Smooth muscle cell of the coronary artery (primary cell): ENCODE results near the gene DRD3. TPM values are rescaled to one million over a fixed set of nuclear protein-coding genes. Genes with fewer than 3 reads are reported as not detected.

Source experiments
- total RNA-seq: library from RNA; depleted of rRNA; stranded (reverse); fragments of >200 nt; gene quantifications from 2 replicates; pipeline ENCODE4 v1.2.3, GENCODE V29; 2014; ENCODE audit warnings: low replicate concordance

DRD3 gene
- not detected in 2 replicates for total RNA-seq

DNA sequence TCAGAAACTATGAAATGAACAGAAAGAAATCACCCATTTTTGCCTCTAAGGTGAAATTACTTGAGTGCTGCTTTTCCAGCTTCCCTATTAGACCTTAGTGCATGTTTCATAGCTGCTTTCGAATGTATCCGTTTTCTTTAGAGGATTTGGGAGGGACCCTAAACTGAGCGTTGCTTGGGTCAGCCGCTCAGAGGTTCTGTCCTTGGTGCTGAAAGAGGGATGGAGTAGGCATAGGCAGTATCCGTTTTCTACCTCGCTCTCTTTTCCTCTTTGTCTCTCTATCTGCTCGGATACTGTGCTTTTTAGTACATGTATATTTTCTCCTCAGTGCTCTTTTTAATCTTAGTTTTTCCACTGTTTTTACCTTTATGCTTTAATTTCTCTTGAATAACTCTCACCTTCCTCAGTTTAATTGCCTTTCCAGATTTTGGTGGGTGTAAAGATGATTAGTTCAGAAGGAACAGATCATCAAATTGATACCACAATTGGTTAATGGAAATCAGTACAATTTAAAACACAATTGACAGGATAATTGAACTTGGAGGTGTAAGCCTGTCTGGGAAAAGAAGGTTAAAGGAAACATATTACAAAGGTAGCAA lies at the start of gene DRD3:
TSS of gene DRD3 (minus strand) at position 283 of the 599 bp plus-strand sequence. CDS start 7,060 bp downstream, outside the sequence.

Other genes starting within 250 kb of the DRD3 start
- 0.70 and 2.0 TPM in 2 replicates for gene ZDHHC23, start 231.0 kb downstream of the DRD3 start, total RNA-seq
- 1.4 and 3.3 TPM in 2 replicates for gene CCDC191, start 122.5 kb downstream of the DRD3 start, total RNA-seq
- 8.8 and 15.6 TPM in 2 replicates for gene QTRT2, start 122.3 kb downstream of the DRD3 start, total RNA-seq
- not detected in 2 replicates for gene ZNF80, start 58.5 kb upstream of the DRD3 start, total RNA-seq
- gene TIGIT, start 115.0 kb upstream of the DRD3 start, total RNA-seq: not detected in 2 replicates